ENCODE results near the gene CNNM1.

The CNNM1 gene

DNA sequence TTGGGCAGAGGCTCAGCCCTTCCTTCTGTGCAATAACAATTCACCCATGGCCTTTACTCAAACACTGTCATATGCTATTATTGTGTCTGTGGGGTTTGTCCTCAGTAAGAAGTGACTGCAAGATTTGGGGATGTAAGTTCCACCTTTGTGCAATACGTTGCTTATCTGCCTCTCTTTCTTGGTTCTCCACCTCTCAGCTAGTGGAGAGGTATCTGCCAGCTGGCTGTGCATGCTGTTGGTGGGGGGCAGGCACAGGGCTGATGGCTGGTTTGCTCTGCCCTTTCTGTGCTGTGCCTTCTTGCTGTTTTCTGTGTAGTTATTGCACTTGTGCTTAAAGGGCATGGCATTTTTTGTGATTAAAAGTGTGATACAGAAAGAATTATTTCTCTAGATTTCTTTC is 36.2 kb downstream of the CNNM1 start:
- TF ChIP-seq, protein P1, sequence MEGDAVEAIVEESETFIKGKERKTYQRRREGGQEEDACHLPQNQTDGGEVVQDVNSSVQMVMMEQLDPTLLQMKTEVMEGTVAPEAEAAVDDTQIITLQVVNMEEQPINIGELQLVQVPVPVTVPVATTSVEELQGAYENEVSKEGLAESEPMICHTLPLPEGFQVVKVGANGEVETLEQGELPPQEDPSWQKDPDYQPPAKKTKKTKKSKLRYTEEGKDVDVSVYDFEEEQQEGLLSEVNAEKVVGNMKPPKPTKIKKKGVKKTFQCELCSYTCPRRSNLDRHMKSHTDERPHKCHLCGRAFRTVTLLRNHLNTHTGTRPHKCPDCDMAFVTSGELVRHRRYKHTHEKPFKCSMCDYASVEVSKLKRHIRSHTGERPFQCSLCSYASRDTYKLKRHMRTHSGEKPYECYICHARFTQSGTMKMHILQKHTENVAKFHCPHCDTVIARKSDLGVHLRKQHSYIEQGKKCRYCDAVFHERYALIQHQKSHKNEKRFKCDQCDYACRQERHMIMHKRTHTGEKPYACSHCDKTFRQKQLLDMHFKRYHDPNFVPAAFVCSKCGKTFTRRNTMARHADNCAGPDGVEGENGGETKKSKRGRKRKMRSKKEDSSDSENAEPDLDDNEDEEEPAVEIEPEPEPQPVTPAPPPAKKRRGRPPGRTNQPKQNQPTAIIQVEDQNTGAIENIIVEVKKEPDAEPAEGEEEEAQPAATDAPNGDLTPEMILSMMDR (IDR thresholded peaks at IDR 0.05), result no peak

DNA sequence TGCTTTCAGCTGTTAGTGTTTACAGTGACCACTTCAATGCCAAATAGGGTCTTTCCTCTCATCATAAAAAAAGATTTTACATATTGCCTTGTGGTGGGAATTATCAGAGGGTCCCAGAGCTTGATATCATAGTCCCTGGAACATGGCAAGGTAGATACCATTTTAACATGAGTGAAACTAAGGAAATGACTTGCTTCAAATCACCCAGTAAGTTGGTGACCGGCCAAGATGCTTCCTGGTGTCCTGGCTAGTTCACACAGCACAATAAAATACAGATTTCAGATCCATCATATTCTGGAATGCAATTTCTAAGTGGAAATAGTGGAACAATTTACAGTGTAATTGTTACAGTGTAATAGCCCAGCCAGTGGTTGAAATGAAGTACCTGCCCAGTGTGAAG is 36.6 kb downstream of the CNNM1 start:
- TF ChIP-seq, protein P1 (IDR thresholded peaks at IDR 0.05), result no peak

DNA sequence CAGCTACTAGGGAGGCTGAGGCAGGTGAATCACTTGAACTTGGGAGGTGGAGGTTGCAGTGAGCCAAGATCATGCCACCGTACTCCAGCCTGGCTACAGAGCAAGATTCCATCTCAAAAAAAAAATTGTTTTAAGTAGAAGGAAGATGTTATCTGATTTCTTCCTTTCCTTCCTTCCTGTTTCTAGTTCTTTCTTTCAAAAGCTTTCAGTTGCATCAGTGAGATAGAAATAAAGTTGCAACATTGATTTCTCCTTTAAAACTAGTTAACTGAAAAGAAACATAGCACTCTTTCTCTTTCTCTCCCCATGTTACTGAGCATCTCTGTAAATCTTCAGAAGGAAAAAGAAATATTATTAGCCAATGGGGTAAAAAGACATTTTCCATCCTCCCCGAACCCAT is 37.5 kb downstream of the CNNM1 start:
- TF ChIP-seq, protein P1 (IDR thresholded peaks at IDR 0.05), result no peak

DNA sequence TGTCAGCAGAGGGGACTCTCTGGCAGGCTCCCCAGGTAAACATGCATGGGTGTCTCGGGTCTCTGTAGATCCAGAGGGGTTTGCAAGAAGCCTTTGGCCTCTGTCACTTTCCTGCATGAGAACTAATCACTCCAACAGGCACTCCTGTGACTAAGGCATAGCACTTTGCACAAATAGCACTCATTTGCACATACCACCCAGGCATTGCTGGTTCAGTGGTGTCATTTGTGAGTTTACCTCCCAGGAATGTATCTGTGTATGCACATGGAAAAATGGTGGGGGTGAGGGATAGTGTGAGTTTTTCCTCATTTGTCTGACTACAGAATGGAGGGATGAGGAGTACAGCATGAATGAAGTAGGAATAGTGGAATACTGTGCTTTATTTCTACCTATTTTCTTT is 39.5 kb downstream of the CNNM1 start:
- TF ChIP-seq, protein P1 (IDR thresholded peaks at IDR 0.05), result no peak

DNA sequence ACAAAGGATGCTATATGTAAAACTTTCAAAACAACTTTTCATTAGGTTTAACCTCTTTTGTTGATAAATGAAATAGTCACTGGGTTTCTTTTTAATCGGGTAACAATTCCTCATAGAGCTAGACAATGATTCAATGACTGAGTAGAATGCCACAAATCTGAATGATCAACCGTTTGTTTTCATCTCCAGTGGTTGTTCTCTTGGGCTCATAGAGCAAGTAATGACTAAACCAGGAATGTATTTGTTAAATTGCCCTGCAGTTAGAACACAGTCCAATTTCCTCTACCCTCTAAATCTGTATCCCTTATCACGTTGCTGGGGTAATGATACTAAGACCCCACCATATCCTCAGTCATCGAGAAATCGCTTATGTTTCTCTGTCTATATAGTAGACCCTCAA is 40.0 kb downstream of the CNNM1 start:
- TF ChIP-seq, protein P1 (IDR thresholded peaks at IDR 0.05), result no peak

DNA sequence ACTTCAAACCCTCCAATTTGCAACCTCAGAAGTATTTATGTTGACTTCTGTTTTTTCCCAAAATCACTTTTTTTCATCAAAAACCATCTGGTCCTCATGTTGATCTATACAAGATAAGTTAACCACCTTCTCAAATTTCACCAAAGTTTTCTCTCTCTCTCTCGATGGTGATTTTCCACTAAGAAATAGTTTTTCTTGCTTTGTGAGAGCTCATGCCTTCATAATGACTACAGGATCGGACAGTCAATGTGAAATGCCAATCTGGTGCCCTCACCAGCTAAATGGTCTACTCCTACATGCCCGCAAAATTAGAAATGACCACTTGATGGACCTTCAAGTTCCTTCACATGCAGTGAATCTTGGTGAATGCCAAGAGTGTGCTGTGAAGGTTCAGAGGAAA is 40.4 kb downstream of the CNNM1 start:
- TF ChIP-seq, protein P1 (IDR thresholded peaks at IDR 0.05), result no peak

DNA sequence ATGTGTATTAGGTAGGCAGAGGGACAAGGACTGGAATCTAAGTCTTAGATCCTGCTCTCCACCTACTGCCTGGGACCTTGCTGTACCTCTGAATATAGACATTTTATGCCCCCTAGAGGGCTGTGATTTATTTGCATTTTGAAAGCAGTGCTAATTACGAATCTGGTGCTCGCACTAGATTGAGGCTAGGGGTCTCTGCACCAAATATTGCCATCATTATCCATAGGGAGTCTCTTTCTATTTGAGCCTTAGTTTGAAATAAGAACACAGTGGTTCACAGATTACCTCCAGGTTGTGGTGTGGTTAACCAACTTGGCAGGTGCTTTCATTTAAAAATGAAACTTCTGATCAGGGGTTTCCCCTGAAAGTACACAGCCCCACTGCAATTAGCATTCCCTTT is 41.8 kb downstream of the CNNM1 start:
- TF ChIP-seq, protein P1 (IDR thresholded peaks at IDR 0.05), result peak; percentile 67

DNA sequence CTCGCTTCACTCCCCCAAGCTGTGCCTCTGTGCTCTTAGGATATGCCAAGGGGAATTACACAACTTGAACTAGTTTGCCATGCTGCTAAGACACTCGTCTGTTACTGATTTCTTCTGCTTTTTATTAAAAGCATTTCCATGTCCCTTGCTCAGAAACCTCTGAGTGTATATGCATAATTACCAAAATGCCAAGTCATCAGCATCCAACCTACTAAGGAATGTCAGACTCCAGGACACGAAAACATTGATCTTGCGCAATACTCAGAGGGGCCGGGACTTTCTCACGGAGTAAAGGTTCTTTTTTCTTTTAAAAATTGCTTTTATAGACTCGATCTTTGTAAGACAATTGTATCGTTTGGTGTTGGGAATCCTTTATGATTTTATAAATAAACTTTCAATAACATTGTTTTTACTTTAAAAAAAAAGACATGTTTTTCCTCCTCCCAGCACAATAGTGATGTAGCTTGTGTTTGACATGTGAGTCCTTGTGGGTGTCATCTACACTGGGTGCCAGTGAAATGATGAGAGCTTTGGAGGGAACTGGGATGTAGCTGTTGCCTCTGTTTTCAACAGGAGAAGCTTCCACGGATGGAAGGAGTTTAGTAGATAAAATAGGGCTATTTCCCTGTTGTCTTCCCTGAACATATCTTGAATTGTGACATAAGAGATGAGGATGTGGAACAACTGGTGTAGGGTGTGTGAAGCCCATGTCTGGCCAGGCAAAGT is 43.6 kb downstream of the CNNM1 start:
- TF ChIP-seq, protein P1 (IDR thresholded peaks at IDR 0.05), result no peak

Measured in LNCAP (cell line).